Stromal cell of bone marrow (primary cell): ENCODE measurements around the gene FBLN1.
"Not testable (repeated sequence)": the region's sequence is repeated elsewhere in the genome, so short reads cannot be mapped to it uniquely, and the experiment has no call there.

ENCODE experiments used
- DNase-seq: peaks from one replicate; pipeline ENCODE4 v3.0.0-alpha.2; 2012; ENCODE audit warnings: low read depth

Gene FBLN1

DNA sequence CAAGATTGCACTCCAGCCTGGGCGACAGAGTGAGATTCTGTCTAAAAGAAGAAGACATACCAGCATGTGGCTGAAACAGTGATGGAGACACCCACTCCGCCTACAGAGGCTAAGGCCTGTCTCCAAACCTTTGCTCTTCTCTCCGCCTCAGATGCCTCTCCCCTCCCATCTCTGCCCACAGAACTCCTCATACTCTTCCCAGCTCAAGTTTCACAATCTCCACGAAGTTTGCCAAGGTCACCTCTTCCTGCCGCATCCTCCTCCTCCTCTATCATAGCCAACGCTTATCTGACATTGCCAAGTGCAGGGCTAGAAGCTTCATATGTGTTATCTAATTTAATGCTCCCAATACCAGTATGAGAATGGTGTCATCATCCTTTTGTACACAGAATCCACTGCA lies 25.9 kb upstream of the FBLN1 start:
- no peak for DNase-seq

GRCh38 chr22:45477366-45478107 lies 25.1 kb upstream of the FBLN1 start:
- DNase-seq, result no peak

GRCh38 chr22:45478108-45478771 lies 24.4 kb upstream of the FBLN1 start:
- peak; percentile 85 for DNase-seq

- DNase-seq, result no peak
These were observed 22.0 kb upstream of the FBLN1 start for GRCh38 chr22:45480717-45481116.

- no peak for DNase-seq
These were observed 21.0 kb upstream of the FBLN1 start for GRCh38 chr22:45481661-45482060.

DNA sequence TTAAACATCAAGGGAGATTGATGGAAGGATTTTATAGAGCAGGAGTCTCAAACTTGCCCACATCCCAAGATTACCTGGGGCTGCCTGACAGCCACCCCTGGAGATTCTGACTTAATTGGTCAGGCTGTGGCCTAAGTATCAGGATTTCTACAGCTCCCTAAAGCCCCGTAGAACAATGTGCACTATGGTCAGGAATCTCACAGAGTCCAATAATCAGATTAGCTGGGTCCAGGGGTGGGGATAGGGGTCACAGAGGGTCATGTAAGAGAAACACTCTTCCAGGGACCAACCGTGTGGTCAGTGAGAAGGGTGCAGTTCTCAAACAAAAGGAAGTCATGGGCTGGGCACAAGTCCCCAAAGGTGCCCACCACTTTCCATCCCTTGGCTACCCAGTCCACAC lies 20.5 kb upstream of the FBLN1 start:
- no peak for DNase-seq

DNA sequence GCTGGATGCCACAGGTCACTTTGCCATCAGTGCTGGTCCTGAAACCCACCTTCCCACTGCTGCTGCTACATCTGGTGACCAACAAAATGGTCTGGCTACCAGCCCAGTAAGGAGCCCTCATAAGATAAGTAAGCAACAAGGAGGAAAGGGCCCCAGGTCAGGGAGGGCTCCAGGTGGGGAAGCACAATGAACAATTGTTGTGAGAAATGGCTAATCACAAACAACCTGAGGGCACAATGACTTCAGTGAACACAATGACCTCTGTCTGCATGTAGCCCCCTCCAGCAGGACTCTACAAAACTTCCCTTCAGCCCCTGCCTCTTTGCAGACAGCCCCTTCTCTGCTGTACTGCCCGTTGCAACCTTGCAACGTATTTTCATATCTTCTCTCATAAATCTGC lies 19.4 kb upstream of the FBLN1 start:
- no peak for DNase-seq

- no peak for DNase-seq
These were observed 18.7 kb upstream of the FBLN1 start for GRCh38 chr22:45483918-45484499.

- no peak for DNase-seq
These were observed 17.9 kb upstream of the FBLN1 start for GRCh38 chr22:45484742-45485141.

DNA sequence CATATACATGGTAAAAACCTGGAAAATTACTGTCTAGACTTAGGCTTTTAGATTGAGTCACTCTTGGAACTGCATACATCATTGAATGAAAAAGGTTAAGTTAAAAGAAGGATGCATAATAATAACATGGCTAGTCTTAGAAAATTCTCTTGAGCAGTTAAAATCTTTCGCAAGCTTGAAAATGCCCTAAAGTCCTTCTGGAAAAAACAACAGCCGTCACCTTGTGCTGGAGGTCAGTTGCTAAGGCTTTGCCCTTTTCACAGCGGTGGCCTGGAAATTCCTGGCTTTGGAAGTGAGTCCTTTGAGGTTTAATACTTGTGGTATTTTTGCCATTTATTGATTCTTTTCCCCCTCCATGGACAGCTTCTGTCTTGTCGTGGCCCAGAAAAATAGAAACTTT lies 17.4 kb upstream of the FBLN1 start:
- no peak for DNase-seq

DNA sequence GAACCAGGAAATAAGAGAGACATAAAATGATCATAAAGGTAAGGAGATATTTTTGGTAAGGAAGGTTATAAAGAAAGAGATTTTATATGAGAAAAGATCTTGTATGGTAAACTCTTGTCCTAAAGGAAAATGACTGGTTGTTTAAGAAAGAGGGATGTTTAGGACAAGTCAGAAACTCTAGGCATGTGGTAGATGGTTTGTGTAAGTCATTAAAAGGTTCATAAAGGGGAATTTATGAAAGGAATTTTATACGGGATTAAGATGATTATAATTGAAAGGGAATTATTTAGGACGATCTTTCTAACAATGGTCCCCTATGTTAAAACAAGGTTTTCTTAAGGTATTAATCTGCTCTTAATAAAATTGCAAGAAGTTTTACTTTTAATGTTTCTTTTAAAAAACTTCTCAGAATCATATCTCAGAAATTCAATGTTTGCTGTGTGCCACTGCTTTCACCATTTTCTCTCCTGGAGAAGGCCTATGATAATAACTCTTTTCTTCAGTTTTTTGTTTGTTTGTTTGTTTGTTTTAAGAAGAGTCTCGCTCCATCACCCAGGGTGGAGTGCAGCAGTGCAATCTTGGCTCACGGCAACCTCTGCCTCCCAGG lies 13.8 kb upstream of the FBLN1 start:
- no peak for DNase-seq

GRCh38 chr22:45490836-45491235 lies 11.8 kb upstream of the FBLN1 start:
- no peak for DNase-seq

DNA sequence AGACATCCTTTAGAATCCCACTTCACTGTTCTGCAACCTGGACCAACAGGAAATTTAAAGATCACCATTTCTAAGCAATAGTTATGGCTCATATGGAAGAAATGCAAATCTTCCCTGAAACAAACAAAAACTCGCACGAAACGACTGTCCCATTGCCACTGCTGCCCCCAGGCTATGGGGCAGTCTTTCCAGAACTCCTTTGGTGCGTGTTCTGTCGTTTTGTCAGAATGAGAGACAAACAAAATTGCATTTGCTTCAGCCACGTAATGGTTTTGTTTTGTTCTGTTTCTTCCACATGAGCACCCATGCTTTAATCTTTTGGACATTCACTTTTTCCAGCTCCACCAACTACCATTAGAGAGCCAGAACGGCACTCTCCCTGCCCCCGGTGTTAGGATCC lies 10.8 kb upstream of the FBLN1 start:
- DNase-seq, result no peak

GRCh38 chr22:45493286-45493771 lies 9.4 kb upstream of the FBLN1 start:
- no peak for DNase-seq

- DNase-seq, result not testable (repeated sequence)
These were observed 8.4 kb upstream of the FBLN1 start for GRCh38 chr22:45494306-45494705.

DNA sequence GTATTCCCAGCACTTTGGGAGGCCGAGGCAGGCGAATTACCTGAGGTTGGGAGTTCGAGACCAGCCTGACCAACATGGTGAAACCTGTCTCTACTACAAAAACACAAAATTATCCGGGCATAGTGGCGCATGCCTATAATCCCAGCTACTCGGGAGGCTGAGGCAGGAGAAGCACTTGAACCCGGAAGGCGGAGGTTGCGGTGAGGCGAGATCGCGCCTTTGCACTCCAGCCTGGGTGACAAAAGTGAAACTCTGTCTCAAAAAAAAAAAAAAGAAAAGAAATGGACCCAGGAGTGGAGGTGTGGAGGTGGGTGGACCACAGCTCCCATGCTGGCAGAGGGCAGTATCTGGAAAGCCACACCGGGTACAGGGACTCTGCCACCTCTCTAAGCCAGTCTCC lies 7.1 kb upstream of the FBLN1 start:
- DNase-seq, result not testable (repeated sequence)

DNA sequence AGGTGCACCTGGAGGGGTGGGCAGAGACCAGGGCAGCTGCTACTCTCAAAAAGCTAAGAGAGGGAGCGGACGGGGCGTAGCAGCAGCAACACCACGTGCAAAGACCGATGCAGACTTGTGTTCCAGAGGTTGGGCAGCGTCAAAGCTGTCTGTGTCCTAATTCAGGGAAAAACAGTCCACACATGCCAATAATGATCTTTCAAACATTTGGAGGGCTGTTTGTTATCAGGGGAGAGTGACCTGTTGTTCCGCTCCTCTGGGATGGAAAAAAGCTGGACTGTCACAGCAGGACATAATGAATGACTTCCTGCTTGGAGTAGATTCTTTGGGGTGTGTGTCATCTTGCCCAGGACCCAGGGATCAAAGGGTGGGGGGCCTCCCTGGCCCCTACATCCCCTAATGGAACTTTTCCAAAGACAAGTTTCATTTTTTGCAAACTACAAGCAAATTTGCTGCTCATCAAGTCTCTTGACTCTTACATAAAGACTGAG lies 6.2 kb upstream of the FBLN1 start:
- DNase-seq, result no peak

- DNase-seq, result no peak
These were observed 5.1 kb upstream of the FBLN1 start for GRCh38 chr22:45497351-45498145.

- DNase-seq, result no peak
These were observed 2.9 kb upstream of the FBLN1 start for GRCh38 chr22:45499746-45500145.

DNA sequence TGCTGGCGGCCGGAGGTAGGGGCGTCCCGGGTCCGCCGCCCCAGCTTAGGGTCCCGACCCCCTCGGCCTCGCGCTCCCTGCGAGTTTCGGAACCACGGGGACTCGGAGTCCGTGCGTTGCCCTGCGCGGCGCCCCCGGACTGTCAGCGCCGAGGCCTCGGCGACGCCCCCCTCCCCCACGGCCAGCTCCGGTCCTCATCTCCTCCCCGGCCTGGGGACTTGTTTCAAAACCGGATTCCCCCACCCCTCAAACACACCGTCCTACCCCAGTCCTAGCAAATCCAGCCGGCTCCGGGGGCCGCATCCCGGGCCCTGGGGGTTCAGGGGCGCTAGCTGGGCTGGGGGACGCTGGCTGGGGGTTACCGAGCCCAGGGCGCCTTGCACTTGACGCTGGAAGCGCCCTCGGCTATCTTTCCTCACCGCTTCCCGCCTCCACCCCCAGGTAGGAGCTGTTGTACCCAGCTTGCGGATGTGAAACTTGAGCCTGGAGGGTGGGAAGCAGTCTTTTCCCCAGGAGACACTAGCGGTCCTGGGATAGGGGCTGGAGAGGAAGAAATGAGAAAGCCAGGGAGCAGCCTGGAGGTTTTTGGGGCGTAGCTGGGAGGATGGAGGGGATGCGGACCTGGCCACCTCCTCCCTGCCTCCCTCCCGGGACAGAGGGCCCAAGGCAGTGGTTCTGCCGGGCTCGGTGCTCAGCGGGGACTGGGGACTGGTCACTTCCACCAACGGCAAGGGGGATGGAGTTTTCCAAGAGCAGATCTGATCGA lies 550 bp downstream of the FBLN1 start:
- no peak for DNase-seq

DNA sequence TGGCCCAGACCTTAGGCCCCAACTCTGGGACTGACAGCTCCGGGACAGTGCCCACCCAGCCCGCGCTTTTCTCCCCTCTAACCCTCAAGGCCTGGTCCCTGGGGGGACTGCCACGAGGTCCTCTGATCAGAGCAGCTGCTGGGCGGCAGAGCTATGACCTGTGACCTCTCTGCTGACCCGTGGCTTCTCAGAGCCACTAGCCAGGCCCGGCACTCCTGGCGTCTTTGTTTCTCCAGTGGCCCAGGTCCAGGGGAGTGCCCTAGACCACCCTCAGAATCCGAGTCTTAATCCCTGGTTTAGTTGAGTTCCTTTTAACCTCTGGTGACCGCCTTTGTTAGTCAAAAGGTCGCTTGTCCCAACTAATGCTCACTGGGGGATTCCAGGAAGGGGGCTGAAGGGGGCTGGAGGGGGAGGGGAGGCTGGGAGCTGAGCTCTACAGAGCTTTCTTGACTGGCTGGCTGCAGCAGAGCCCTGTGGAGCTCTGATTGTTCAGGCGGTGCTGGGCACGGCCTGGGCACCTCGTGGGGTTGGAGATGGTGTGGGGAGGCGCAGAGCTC lies 1.2 kb downstream of the FBLN1 start:
- DNase-seq, result no peak
